ENCODE data around the gene ARNT2.

- TF ChIP-seq CTCF (IDR thresholded peaks at IDR 0.05; ENCODE audit: poor library complexity) (no peak), EZH2 (IDR thresholded peaks at IDR 0.05; ENCODE audit: borderline replicate concordance) (no peak)
Observed at GRCh38 chr15:80562846-80563245, 158.7 kb downstream of the ARNT2 start.

Data from hepatocyte (in vitro differentiated cells).